T-helper 1 cell (primary cell): ENCODE data around the gene LSP1.
A peak's percentile ranks its signal among the peaks of the same experiment; 100 is the strongest.
"Not testable (repeated sequence)": the region's sequence is repeated elsewhere in the genome, so short reads cannot be mapped to it uniquely, and the experiment has no call there.

Experiments
- DNase-seq, 5 donors: peaks; one replicate each; pipeline ENCODE4 v3.0.0-alpha.2; 2012 to 2020
- total RNA-seq, 4 donors: gene quantifications; one replicate each; lab custom pipeline; 2026; lab: John Stamatoyannopoulos, UW

LSP1 gene, protein sequence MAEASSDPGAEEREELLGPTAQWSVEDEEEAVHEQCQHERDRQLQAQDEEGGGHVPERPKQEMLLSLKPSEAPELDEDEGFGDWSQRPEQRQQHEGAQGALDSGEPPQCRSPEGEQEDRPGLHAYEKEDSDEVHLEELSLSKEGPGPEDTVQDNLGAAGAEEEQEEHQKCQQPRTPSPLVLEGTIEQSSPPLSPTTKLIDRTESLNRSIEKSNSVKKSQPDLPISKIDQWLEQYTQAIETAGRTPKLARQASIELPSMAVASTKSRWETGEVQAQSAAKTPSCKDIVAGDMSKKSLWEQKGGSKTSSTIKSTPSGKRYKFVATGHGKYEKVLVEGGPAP
- 182 to 229 (median 202) reads per million in 4 donors for total RNA-seq

GRCh38 chr11:1852877-1853276 is at the start of gene LSP1:
Gene LSP1 (plus strand): TSS chr11:1853084. CDS start chr11:1853145, 61 bp downstream.
- DNase-seq = peak; percentile 55 to 94 (median 66)

GRCh38 chr11:1803246-1803645 is 49.6 kb upstream of the LSP1 start:
- DNase-seq = no peak

GRCh38 chr11:1803835-1804519 is 48.9 kb upstream of the LSP1 start:
- not testable (repeated sequence) for DNase-seq

- DNase-seq = no peak
Measured at GRCh38 chr11:1805525-1805924, 47.4 kb upstream of the LSP1 start.

- no peak for DNase-seq
Measured at GRCh38 chr11:1807264-1807995, 45.5 kb upstream of the LSP1 start.

DNA sequence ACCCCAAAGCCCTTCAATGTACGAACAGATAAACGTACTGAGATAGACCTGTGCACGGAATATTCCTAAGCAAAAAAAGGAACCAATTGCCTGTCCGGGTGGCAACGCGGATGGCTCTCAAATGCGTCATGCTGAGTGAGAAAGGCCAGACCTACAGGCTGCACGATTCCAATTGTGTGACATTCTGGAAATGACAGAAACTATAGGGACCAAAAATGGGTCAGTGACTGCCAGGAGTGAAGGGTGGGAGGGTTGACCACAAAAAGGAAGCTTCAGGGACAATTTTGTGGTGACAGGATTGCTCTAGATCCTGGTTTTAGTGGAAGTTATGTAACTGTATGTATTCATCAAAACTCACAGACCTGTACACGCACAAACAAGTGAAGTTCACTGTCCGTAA is 42.1 kb upstream of the LSP1 start:
- DNase-seq = no peak

DNA sequence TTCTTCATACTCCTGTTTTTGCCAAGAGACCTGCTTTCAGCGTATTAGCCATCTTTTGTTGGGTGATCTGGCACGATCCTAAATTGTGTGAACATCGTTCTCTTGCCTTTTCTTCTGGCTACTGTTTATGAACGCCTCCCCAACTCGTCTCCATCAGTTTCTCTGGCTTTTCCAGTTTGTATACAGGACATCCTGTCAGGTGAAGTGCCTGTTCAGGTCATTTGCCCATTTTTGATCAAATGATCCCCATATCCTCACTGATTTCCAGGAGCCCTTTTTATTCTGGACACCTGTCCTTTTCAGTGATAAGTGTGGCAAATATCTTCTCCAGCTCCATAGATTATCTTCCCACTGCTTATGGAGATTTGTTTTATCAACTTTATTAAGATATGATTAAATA is 40.6 kb upstream of the LSP1 start:
- DNase-seq = no peak

DNA sequence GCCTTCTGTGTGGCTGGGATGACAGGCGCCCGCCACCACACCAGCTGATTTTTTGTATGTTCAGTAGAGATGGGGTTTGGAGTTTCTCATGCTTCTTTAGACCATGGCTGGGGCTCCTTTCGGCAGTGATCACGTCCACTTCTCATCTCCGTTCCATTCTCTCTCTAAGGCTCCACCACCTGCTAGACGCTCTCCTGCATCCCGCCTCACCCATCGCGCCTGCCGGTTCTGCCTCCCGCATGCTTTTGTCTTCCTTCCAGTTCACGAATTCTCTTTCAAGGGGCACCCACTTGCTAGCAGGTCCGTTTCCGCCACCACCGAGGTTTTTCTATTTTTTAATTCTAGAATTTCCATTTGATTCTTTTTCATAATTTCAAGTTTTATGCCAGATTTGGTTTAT is 40.1 kb upstream of the LSP1 start:
- no peak for DNase-seq

DNA sequence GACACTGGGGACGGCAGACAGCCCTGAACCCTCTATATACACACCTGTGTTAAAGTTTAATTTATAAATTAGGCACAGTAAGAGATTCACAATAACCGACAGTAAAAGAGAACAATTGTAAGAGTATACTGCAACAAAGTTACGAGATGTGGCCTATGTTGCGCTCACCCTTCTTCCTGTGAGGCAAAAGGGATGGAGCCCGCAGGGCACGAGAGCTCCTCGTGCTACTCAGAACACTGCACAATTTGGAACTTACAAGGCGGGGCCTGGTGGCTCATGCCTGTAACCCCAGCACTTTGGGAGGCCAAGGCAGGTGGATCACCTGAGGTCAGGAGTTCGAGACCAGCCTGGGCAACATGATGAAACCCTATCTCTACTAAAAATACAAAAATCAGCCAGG is 39.5 kb upstream of the LSP1 start:
- DNase-seq = not testable (repeated sequence)

- no peak for DNase-seq
Measured at GRCh38 chr11:1814691-1815090, 38.2 kb upstream of the LSP1 start.

DNA sequence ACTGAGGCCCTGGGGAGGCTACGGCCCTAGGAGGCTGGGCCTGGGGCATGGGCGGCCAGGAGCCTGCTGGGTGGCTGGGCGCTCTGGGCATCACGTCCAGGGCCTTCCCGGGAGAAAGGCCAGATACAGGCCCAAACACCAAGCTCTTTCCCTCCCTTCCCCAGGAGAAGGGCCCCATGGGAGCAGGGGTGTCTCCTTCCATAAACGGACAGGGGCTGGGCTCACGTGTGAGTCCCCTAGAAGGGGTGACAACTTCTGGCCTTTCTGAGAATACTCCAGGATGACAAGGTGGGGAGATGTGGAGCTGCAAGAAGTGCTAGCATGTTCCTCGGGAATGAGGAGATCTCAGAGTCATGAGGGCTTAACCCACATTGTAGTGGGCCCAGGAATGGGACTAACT is 37.6 kb upstream of the LSP1 start:
- DNase-seq = no peak

DNA sequence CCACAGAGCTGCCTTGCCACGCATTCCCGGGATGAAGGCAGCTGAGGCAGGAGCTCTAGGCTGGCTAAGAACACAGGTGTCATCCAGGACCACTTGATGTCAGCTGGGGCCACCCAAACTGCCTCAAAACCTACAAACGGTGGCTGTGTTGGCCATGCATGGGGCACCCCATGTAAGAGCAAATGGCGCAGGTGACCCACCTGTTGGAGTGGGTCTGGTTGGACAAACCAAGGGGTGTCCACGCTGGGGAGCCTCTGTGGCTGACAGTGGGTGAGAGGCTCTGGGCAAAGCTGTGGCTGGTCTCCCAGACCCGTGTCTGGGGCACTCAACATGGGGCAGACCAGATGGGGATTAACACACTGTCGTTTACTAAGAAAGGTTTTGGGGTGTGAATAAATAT is 37.1 kb upstream of the LSP1 start:
- no peak for DNase-seq

GRCh38 chr11:1817000-1817399 is 35.9 kb upstream of the LSP1 start:
- no peak for DNase-seq

DNA sequence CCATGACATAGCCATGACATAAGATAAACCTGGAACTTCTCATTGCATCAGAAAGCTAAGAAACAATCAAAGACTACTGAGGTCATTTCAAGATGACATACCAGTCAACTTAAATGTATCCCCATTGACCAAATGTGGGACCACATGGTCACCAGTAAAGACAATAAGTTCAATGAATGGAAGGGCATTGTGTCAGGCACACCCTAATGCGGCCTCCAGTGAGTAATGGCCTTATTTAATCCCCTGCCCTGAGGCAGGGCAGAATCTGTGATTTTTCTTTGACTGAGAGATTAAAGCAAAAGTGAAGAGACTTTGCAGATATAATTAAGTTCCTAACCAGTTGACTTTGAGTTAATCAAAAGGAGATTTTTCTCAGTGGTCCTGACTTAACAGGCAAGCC is 35.4 kb upstream of the LSP1 start:
- no peak for DNase-seq

- DNase-seq = no peak
Measured at GRCh38 chr11:1819074-1819473, 33.8 kb upstream of the LSP1 start.

DNA sequence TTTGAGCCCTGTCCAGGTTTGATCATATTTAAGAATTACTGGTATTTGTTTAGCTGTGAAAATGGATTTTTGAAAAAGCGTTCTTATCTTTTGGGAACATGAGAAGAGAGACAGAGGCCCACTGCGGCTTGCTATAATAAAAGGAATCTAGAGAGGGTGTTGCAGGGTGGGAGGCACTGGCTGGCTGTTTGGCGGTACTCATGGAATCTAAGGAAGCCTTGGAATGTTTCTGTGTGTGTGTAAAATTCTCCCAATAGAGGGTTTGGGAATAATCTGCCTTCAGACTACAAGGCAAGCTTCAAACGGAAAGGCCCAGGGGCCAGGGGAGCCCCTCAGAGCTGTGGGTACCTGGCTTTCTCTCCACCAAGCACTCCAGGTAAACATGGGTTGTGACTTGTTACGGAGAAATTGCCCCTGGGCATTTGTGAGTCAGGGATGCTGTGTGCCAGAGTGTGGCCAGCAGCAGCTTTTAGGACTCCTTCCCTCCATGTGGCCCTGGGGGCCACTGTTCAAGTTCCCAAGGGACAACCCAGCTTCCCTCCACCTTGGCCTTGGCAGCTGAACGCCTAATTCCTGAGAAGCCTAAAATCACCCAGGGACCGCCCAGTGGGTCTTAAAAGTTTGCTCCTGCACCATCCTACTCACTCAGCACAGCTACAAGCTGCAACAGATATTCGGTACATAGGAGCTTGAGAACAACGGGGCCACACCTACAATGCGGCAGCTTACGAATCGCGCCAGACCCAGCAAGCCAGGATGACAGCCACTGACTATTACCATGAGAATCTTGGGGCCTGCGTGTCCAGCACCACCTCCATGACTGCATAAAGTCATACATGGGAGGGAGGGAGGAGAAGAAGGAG is 32.2 kb upstream of the LSP1 start:
- no peak for DNase-seq

DNA sequence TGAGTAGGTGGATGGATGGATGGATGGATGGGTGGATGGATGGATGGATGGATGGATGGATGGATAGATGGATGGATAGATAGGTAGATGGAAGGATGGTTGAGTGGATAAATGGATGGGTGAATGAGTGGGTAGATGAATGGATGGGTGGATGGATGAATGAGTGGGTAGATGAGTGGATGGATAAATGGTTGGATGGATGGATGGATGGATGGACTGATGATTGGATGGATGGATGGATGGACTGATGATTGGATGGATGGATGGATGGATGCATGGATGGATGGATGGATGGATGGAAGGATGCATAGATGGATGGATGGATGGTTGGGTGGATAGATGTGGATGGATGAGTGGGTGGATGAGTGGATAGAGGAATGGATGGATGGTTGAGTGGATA is 31.3 kb upstream of the LSP1 start:
- DNase-seq = no peak

DNA sequence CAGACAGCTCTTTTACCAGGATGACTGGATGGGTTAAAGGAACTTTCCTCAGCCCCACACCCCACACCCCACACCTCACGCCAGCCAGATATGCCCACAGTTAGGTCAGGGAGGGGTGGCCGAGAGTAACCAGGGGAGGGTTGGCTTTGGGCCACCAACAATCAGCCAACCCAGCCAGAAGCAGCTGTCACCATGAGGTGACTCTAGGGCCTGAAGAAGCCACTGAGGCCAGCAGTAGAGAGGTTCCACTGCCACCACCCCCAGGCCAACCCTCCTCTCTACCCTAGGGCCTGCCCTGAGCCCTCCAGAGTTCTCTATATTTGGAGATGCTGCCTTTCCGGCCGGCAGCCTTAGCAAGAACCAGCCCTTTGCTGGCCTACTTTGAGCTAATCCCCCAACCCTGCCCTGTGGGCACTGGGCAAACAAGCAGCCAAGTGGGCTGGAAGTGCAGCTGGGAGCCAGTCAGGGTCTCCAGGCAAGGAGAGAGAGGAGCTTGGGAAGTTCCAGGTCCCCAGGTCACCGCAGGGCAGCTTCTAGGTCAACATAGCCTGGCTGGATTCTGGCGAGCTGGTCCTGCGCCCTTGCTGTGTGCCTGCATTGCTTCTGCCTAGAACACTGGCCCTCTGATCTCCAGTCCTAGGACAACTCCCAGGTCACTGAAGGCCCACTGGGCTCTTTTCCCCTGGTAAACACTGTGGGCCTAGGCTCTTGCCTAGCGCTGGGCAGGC is 30.1 kb upstream of the LSP1 start:
- no peak for DNase-seq

DNA sequence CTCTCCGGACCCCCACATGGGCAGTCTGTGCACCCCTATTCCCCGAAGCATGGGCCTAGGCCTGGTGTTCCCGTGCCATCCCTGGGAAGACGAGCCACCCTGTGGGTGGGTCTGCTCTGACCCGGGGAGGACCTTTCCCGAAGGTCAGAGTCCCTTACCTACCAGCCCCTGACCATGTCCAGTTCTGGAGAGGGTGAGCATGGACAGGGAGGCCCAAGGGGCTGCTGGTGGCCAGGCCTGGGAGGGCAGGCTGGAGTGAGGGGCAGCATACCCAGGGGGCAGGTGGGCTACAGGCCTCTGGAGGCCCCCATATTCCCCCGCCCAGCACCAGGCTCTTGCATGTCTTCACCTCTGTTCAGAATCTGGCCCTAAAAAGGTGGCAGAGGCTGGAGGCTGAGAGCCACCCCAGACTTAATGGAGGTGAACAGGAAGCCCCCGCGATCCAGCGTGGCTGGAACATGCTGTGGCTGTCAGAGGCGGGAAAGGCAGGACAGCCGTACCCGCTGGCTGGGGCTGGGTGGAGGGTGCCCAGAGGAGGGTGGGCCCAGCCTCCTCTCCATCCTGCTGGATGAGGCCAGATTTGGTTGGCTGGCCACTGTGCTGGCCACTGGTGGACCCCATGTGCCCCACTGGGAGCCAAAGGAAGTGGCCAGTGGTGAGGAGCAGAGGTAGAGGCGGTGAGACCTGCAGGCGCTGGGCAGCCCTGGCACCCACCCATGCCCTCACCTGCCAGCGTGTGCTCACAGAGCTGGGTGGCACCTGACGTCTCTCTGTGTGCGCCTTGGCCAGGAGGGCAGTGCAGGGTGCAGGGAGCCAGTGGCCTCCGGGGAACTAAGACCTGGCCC is 29.3 kb upstream of the LSP1 start:
- no peak for DNase-seq

DNA sequence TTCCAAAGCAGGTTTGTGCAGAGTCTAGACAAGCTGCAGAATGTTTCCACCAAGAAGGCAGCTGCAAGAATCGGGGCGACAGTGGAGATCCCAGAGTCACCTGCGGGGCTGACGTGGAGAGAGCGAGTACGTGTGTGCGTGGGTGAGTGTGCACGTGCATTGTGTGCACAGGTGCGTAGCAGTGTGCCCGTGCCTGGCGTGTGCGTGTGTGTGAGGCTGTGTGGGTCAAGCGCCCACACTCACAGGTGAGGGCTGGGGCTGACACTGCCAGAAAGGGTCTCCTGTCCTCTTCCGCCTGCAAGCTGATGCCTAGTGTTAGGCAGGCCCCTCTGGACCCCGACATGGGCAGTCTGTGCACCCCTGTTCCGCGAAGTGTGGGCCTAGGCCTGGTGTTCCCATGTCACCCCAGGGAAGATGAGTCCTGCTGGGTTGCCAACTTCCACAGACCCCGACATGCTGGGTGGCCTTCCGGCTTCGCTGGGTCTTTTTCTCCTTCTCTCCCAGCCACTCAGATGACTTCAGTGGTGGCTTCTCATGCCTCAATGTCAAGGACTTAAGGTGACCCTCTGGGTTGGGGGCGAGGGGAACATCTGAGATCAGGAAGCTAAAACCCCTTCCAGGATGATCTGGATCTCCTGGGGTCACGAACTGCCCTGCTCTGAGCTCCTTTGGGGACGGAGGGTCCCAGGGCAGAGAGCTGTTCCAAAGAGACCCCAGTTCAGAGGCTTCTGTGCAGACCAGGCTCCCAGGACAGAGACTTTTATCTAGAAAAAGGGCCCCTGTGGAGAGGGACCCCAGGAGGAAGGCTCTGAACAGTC is 28.5 kb upstream of the LSP1 start:
- no peak for DNase-seq
